ENCODE results near the gene TEN1. TPM values are rescaled to one million over a fixed set of nuclear protein-coding genes. Genes with fewer than 3 reads are reported as not detected.
A peak's percentile ranks its signal among the peaks of the same experiment; 100 is the strongest.

TEN1 gene
- total and polyA plus RNA-seq, 2 of the 13 experiments (the other 11 are each of a cell fraction or from before 2014, with no cell fraction given): 18.0 to 21.3 TPM

DNA sequence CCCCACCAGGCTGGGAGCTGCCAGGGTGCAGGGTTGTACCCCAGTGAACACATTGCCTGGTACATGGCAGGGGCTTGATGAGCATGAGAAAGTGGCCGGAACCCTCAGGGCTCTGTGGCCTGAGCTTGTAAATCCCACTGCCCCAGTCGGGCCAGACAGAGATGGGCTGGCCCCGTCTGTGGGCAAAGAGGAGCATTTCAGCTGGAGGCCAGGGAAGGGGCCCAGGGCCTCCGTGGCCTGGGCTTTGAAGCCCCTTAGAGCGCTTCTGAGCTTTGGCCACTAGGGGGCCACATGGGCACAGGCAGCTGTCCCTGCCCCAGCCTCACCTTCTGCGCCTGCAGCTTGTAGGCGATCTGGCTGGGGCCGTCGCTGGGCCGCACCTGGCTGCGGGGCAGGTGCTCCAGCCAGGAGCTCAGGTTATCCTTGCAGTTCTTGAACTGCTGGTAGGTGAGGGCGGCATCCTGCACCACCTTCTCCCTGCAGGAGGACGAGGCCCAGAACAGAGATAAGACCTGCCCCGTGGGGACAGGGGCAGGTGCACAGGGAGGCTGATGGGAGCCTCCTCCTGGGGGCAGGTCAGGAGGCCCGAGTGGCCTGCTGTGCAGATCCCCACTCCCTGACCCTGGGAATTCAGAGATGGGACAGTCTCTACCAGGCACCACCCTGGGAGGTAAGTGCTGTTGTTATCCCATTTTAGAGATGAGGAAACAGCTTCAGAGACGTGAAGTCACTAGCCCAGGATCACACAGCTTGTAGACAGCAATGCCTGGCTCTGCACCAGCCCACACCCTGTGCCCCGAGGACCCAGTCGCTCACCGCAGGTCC is 35.3 kb downstream of the TEN1 start (continued):
- TF ChIP-seq HNRNPK (IDR thresholded peaks at IDR 0.05; ENCODE audit: low read depth, low read length, poor library complexity, severe bottlenecking) (no peak), SP2 (CRISPR knock-in tag; IDR thresholded peaks at IDR 0.05) (no peak), KAT7 (CRISPR knock-in tag; IDR thresholded peaks at IDR 0.05; ENCODE audit: borderline replicate concordance) (no peak), ZNF33A (CRISPR knock-in tag; IDR thresholded peaks at IDR 0.05; ENCODE audit: borderline replicate concordance) (no peak), POLR2AphosphoS5 (IDR thresholded peaks at IDR 0.05; ENCODE audit: low read depth, low read length) (no peak), NFE2L1 (CRISPR knock-in tag; IDR thresholded peaks at IDR 0.05; ENCODE audit: borderline replicate concordance) (no peak), SNAPC2 (CRISPR knock-in tag; IDR thresholded peaks at IDR 0.05) (no peak), HDAC1 (CRISPR knock-in tag; IDR thresholded peaks at IDR 0.05) (no peak), ZFYVE20 (CRISPR knock-in tag; IDR thresholded peaks at IDR 0.05; ENCODE audit: borderline replicate concordance, low read depth) (no peak), KDM4B (CRISPR knock-in tag; IDR thresholded peaks at IDR 0.05) (0 out of 2 replicates have a peak, but pooled peaks have one; percentile 38), ZNF652 (CRISPR knock-in tag; IDR thresholded peaks at IDR 0.05; ENCODE audit: borderline replicate concordance, low read depth) (no peak), MEIS2 (CRISPR knock-in tag; IDR thresholded peaks at IDR 0.05) (no peak), ZNF780A (CRISPR knock-in tag; IDR thresholded peaks at IDR 0.05) (no peak), ZNF605 (CRISPR knock-in tag; IDR thresholded peaks at IDR 0.05) (no peak), RBFOX2 (IDR thresholded peaks at IDR 0.05; ENCODE audit: low read depth, low read length) (no peak), ETV6 (CRISPR knock-in tag; conservative IDR thresholded peaks at IDR 0.05) (no peak), MIXL1 (CRISPR knock-in tag; IDR thresholded peaks at IDR 0.05) (no peak), REXO4 (CRISPR knock-in tag; IDR thresholded peaks at IDR 0.05; ENCODE audit: borderline replicate concordance) (no peak), PHB2 (IDR thresholded peaks at IDR 0.05; ENCODE audit: partially characterized antibody) (no peak), NR2F2 (IDR thresholded peaks at IDR 0.05; ENCODE audit: borderline replicate concordance, low read depth) (no peak; the same call in 1 of the 2 replicates), MZF1 (CRISPR knock-in tag; IDR thresholded peaks at IDR 0.05; ENCODE audit: borderline replicate concordance) (no peak), ZNF382 (CRISPR knock-in tag; IDR thresholded peaks at IDR 0.05; ENCODE audit: borderline replicate concordance) (no peak), FOXM1 (CRISPR knock-in tag; IDR thresholded peaks at IDR 0.05) (no peak), ZNF547 (CRISPR knock-in tag; IDR thresholded peaks at IDR 0.05) (0 out of 2 replicates have a peak, but pooled peaks have one; percentile 28), FOXO1 (CRISPR knock-in tag; IDR thresholded peaks at IDR 0.05) (peak; percentile 53; the same call in 1 of the 2 replicates), ATF1 (CRISPR knock-in tag; IDR thresholded peaks at IDR 0.05) (no peak), REL (CRISPR knock-in tag; conservative IDR thresholded peaks at IDR 0.05) (no peak)
- TF ChIP-seq, protein P1, sequence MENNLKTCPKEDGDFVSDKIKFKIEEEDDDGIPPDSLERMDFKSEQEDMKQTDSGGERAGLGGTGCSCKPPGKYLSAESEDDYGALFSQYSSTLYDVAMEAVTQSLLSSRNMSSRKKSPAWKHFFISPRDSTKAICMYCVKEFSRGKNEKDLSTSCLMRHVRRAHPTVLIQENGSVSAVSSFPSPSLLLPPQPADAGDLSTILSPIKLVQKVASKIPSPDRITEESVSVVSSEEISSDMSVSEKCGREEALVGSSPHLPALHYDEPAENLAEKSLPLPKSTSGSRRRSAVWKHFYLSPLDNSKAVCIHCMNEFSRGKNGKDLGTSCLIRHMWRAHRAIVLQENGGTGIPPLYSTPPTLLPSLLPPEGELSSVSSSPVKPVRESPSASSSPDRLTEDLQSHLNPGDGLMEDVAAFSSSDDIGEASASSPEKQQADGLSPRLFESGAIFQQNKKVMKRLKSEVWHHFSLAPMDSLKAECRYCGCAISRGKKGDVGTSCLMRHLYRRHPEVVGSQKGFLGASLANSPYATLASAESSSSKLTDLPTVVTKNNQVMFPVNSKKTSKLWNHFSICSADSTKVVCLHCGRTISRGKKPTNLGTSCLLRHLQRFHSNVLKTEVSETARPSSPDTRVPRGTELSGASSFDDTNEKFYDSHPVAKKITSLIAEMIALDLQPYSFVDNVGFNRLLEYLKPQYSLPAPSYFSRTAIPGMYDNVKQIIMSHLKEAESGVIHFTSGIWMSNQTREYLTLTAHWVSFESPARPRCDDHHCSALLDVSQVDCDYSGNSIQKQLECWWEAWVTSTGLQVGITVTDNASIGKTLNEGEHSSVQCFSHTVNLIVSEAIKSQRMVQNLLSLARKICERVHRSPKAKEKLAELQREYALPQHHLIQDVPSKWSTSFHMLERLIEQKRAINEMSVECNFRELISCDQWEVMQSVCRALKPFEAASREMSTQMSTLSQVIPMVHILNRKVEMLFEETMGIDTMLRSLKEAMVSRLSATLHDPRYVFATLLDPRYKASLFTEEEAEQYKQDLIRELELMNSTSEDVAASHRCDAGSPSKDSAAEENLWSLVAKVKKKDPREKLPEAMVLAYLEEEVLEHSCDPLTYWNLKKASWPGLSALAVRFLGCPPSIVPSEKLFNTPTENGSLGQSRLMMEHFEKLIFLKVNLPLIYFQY (CRISPR knock-in tag; IDR thresholded peaks at IDR 0.05; ENCODE audit: borderline replicate concordance): no peak
- TF ChIP-seq, protein P2, sequence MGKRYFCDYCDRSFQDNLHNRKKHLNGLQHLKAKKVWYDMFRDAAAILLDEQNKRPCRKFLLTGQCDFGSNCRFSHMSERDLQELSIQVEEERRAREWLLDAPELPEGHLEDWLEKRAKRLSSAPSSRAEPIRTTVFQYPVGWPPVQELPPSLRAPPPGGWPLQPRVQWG (CRISPR knock-in tag; IDR thresholded peaks at IDR 0.05; ENCODE audit: borderline replicate concordance, low read depth): no peak

Measured in HepG2 (cell line).